Measurements from ENCODE around the gene ZSWIM3.
A peak's percentile ranks its signal among the peaks of the same experiment; 100 is the strongest.

ZSWIM3 gene

GRCh38 chr20:45910670-45911485 is 53.5 kb downstream of the ZSWIM3 start:
- DNase-seq, result peak; percentile 51

DNA sequence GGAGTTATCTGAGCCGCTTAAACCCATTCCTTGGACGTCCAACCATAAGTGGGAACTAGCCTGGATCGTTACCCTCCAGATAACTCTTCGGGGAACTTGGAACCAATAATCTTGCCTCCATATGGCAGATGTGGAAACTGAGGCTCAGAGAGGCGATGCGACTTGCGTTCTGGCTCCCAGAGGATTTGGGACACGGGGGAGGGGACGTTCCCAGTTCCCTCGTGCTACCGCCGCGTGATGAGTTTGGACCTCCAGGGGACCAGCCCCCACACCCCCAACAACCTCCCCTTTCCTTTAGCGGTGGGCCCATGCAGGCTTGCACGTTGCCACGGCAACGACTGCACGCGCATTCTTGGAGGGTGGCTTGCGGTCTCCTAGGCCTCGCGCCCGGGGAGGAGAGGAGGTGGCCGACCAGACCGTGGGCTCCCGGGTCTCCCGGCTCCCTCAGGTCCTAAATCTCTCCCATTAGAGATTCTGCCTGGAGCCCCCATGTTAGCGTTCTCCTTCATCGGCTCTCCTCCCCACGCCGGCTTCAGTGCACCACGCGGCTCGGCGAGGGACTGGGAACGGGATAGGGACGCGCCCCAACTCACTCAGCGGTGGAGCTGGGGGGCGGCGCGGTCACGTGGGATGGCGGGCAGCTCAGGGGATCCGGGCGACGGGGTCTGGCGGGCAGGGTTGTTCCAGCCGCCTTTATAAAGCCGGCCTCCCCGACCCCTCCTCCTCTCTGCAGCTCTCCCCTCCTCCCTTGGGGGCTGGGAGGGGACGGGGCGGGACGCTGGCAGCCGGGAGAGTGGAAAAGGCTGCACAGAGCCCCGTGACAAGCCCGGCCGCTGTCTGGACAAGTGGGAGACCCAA is 54.3 kb downstream of the ZSWIM3 start, which contains the start of gene PLTP:
Gene PLTP (minus strand): TSS at position 670 of the 858 bp plus-strand sequence. CDS start 703 bp downstream, outside the sequence.
- no peak for DNase-seq

GRCh38 chr20:45912344-45912682 is 54.9 kb downstream of the ZSWIM3 start:
- no peak for DNase-seq

DNA sequence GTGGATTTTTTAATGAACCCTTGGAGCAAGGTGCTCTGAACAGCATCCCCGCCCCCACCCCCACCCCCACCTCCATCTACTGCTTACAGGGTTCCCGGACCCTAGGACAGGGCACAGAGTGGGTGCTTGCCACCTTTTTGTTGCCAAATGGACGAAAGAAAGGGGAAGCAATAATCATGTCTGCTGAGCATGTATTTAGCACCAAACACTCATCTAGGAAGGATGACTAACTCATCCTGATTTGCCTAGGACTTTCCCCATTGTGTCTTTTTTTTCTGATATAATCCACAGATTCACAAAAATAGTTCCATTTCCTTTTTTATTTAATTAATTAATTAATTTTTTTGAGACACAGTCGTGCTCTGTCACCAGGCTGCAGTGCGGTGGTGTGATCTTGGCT is 55.7 kb downstream of the ZSWIM3 start:
- no peak for DNase-seq

GRCh38 chr20:45917790-45918141 is 60.4 kb downstream of the ZSWIM3 start:
- DNase-seq, result no peak

DNA sequence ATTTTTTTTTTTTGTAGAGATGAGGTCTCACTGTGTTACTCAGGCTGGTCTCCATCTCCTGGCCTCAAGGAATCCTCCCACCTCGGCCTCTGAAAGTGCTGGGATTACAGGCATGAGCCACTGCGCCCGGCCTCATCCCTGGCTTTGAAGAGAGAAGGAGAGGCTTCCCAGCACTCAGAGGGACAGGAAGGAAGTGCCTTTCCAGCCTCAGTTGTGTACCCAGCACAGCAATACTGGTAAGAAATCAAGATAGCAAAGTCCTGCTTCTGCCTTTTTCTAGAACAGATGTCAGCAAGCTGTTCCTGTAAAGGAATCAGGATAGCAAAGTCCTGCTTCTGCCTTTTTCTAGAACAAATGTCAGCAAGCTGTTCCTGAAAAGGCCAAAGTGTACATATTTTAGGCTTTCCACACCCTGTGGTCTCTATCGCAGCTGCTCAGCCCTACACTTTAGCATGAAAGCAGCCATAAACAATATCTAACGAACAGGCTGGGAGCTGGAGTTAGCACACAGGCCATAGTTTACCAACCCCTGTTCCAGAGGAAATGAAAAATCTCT is 60.8 kb downstream of the ZSWIM3 start:
- DNase-seq, result no peak

DNA sequence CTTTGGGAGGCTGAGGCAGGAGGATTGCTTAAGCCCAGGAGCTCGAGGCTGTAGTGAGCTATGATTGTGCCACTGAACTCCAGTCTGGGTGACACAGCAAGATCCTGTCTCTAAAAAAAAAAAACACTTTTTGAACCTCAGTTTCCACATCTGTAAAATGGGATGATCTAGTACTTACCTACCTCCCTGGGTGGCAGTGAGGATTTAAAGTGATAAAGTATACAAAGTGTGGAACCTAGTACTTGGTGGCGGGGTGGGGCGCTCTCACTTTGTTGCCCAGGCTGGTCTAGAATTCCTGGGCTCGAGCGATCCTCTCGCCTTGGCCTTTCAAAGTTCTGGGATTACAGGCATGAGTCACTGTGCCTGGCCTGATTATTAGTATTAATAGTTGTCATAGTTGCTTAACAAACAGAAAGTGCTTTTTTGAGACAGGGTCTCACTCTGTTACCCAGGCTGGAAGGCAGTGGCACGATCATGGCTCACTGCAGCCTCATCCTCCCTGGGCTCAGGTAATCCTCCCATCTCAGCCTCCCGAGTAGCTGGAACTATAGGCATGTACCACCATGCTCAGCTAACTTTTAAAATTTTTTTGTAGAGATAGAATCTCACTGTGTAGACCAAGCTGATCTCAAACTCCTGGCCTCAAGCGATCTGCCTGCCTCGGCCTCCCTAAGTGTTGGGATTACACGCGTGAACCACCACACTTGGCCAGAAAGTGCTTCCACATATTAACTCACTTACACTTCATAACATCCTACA is 61.5 kb downstream of the ZSWIM3 start:
- DNase-seq, result no peak

GRCh38 chr20:45919542-45920399 is 62.4 kb downstream of the ZSWIM3 start:
- no peak for DNase-seq

DNA sequence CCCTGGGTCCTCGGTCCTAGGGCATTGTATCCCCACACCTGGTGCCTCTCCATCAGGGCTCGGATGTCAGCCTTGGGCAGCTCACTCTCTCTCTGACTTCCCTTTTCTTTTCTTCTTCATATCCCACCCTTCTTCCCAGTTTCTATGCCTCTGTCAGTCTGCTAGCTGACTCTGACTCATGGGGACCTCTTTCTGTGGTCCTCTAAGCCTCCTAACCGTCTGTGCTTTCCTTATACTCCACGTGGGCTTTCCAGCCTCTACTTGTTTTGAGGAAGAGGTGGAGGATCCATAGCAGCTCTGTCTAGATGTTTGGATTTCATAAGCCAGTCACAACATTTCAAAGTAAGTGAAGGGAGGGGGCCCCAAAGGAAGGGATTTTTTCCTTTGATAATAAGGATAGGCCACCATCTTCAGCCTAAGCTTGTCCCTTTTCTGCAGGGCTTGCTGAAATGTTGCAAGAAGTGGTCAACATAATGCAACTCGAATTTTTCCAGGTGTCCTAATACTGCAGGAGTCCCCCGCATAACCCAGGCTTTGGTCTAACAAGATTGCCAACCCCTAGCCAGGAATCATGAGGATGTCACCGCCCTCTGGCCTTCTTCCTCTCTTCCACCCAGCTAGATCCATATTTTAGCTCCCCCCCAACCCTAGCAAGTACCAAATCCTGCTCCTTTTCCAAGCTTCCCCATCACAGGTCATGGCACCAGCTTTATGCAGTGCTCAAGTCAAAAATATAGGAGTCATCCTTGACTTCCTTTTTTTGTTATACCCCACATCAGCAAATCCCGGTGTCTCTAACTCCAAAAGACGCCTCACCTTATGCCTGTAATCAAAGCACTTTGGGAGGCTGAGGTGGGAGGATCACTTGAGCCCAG is 63.3 kb downstream of the ZSWIM3 start:
- no peak for DNase-seq

GRCh38 chr20:45921337-45922189 is 64.1 kb downstream of the ZSWIM3 start:
- no peak for DNase-seq

GRCh38 chr20:45924391-45925261 is 67.2 kb downstream of the ZSWIM3 start:
- DNase-seq, result no peak

GRCh38 chr20:45925821-45926506 is 68.5 kb downstream of the ZSWIM3 start:
- DNase-seq, result no peak

- DNase-seq, result no peak
These were observed 69.3 kb downstream of the ZSWIM3 start for GRCh38 chr20:45926731-45927070.

GRCh38 chr20:45927071-45927878 is 69.9 kb downstream of the ZSWIM3 start:
- DNase-seq, result no peak

All from NCI-H526 treated with DMSO at 0.1 percent for 48 hours (cell line).